NCI-H2107 treated with DMSO at 0.1 percent for 48 hours (cell line): ENCODE measurements around the gene MGMT.

Experiments
- DNase-seq: peaks from one replicate; lab custom pipeline; 2025; ENCODE audit not compliant: unreplicated experiment; lab: John Stamatoyannopoulos, UW

Gene MGMT

DNA sequence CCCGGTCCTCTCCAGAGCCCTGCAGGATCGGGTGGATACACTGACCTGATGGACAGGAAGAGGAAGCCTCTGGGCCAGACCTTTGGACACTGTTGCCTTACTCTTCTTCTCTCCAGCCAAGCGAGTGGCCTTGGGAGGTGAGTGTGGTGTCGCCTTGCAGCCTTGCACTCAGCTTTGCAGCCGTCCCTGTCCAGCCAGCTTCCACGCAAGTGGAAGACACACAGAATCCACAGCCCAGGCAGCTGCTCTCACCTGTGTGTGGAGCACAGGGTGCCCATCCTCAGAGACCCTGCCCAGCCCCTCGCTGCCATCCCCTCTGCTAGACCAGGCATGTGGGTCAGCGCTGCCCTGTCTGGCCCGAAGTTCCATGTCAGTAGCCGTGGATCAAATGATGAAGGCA lies 258.0 kb downstream of the MGMT start:
- no peak for DNase-seq

DNA sequence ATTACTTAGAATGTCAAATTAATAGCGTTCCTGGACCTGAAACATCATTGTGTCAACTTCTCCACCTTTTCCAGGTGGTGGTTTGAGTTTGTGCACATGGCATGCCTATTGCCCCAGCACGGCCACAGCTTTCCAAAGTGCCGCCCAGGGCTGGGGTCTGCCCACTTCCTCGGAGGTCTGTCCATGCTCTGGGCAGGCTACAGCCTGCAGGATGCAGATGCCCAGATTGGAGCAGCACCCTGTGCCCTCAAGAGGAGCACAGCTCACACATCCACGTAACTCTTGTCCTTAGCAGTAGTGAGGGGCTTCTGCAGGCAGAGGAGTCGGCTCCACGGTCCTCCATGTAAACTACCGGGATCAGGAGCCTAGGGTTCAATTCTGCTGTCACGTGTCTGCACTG lies 258.4 kb downstream of the MGMT start:
- DNase-seq, result no peak

DNA sequence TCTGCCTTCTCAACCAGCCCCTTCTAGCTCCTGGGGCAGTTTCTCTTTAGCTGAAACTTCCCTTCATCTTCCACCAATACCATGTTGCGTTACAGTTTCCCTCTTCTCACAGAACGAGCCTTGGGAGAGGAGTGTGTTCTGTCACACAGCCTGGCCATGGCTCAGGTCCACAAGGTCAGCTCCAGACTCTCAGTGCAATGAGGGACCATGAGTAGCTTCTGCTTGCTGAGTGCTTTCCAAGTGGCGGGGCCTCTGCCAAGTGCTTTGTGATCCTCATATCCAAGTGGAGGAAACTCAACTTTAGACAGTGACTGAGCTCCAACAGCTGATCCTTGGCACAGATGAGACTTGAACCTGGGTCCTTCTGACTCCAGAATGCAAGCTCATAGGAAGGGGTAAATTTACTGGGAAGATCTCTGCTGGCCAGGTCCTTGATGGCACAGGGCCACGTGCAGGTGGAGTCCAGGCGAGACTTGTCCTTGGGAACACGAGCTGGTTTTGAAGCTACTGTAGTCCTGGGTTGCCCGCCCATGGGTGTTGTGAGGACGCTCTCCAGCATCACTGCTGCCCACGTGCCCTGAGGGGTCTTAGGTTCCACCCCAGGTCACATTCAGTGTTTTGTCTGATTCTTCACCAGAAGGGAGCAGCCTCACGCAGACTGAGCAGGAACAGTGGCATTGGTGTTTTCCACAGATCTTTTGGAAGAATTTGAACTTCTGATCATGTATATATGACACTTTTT lies 259.0 kb downstream of the MGMT start:
- no peak for DNase-seq

DNA sequence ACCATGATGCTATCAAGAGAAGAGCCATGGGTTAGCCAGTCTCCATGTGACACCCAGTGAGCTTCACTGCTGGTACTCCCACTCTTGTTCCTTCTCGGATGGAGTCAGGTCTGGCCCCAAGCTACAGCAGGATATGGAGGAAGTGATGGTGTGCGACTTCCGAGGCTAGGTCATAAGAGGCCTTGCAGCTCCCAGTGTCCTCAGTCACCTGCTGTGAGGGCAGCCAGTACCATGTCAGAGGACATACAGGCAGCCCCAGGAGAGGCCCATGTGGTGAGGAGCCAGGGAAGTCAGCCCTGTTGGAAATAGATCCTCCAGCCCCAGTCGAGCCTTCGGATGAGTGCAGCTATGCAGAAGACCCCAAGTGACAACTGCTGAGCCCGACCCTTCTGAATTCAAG lies 260.0 kb downstream of the MGMT start:
- DNase-seq, result no peak

DNA sequence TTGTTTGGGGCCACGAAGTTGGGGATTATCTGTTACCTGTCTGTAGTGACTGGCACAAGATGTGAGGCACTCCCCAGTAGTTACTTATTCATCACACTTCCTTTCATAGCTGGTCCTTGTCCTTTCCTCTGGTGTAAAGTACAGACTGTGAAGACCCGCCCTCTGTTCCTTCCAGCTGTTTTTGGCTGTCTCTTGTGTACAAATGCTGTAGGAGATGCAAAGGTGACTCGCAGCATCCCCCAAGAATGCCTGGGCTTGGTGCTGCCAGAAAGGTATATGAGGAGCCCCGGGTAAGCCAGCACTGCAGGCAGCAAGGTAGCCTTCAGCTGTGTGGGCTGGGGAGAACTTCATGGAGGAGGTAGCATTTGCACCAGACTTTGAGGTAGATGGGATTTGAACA lies 260.5 kb downstream of the MGMT start:
- DNase-seq, result no peak

DNA sequence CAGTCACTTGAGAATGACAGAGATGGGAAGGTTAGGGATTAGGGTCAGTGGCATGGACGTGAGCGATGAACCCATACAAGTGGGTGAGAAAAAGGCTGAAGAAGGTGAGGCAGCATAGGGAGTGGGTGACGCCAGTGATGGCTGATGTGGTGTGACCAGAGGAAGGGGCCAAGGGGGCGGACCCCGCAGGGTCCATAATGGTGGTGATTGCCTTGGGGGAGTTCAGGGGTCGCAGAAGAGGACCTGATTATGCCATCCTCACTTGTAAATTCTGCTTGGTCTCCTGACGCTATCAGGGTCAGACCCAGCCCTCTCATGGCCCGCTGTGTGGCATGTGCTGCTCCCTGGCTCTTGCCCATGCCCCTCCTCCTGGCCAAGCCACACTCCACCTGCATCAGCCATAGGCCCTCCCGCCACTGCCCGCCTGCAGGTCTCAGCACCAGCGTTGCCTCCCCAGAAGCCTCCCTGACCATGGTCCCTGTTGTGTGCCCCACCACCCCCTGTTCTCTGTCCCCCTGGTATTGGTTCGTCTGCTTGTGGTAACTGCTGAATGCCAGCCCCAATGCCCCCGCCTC lies 261.3 kb downstream of the MGMT start:
- no peak for DNase-seq

DNA sequence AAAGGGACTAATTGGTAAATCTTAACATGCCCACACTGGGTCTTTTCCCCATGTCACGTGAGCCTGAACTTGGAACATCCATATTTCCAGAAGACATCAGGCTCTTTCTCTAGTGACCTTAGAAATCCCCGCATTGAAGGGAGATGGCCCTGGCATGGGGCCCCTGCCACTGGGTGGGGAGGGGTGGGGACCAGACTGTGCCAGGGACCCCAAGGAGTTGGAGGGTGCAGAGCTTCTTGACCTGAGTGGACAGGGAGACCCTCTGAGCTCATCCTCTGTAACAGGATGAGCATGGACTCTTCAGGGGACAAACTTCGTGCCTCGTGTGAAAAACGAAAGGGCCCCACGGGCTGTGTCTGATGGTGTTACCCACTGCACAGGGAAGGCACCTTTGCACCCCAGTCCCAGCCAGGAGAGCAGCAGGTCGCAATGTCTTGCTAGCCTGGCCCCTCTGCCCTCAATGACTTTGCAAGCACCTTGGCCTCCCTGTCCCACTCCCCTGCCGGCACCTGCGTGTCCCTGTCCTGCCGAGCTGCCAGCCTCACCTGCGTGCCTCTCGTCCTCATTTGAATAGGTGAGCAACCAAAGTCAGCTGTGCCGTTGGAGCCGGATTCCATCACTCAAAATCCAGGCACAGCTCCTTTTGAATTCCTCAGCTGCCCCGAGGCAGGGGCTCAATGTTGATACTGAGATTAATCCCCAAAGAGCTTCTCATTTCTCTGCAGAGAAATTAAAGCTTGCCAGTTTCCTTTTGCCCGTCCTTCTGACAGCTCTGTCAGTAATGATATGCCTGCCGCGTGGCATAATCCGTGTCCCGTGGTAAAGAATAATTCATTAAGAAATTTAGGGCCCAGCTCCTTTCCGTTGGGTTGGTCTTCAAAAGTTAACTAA lies 262.1 kb downstream of the MGMT start:
- DNase-seq, result no peak

DNA sequence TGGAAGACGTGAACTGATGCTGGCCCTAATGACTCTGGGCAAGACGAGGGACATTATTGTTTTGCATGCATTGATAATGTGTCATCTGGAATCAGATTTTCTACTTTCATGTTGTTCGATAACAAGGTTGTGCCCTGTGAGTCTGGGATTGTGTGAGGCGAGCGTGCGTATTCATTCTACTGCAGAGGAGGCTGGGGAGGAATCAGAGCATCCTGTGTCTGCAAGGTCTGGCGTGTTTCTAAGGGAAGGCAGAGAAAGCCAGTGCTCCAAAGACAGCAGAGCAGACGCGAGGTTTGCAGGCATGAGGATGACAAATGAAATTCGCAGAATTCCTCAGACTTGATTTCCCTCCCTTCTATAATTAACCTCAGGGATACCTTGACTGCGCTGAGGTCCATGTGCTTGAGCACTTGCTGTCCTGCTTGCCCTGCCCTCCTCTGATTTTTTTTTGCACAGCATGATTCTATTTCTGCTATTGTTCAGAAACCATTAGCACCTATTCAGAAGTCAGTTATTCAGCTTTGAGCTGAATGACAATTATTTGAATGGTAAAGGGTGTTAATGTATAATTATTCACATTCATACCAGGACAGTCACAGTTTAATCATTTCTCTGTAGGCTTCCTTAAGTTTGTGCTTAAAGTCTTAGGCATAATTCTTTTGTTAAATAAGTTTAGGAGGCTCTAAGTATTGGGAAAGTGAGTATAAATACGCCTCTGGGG lies 263.4 kb downstream of the MGMT start:
- DNase-seq, result no peak

DNA sequence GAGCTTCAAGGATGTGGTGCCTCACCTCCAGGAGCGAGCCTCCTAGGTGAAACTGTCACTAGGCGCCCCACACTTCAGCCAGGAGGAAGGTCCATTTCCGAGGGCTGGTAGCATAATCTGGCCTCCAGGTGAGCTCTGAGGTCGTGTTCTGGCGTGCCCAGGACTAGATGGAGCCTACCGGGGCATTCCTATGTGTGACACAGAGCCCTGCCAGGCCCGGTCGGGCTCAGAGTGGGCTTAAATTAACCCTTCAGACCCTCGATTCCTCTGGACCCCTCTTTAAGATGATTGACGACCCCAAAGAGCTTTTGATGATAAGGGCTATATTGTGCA lies 263.9 kb downstream of the MGMT start:
- no peak for DNase-seq

DNA sequence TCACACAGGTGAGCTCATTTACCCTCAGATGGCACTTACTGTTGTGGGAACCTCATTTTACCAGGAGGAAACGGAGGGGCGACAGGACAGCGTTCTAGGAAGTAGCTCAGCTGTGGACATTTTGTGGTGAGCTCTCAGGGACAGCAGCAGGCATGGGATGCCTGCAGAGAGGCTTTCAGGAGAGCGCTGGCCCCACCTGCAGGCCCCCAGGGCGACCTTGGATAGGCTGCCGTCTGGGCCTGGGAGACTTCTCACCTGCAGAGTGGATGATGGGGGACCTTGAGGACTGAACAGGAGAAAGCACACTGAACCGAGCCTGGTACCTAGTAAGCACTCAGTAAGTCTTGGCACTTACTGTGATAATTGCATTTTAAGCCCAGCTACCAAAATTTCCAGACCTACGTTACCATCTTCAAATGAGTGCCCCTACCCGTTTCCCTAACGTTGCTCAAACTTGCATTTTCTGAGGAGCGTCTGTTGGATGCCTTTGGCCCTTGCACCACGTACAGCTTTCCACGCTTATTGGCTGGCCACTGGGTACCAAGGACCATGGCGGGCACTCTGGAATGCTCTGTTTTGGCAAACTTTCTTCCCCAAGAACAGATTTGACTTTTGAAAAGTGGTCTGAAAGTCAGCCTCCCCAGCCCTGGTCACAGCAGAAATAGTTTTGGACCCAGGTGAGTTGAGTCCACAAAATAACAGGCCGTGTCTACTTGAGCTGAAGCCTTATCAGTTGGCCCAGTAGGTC lies 273.7 kb downstream of the MGMT start:
- no peak for DNase-seq

DNA sequence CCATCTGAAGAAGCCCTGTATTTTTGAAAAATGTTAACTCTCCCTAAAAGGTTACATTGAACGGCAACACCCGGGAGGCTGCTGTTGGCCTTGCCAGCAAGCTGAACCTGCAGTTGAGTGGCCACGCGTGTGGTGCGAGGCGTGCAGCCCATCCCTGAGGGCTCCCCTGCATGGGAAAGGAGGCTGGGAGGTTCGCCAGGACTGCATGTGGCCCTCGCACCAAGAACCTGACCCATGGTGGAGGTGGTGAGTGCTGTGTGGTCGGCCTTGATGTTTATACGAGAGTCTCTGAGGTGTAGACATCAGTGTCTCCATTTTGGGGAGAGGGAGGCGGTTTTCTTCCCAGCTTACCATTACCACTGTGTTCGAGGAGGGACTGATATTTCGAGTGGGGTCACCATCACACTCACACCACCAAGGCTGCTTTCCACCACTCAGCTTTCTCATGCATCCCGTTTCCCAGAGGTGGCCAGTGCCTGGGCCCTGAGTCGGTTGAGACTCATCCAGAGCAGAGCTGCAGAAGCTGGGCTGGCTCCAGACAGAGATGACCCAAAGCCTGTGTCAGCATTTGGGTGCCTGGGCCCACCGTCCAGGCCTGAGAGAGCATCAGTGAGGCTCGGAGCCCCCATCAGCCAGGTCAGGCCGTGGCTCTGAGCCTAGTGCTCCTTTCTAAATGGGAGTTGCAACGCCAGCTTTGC lies 274.4 kb downstream of the MGMT start:
- DNase-seq, result no peak

DNA sequence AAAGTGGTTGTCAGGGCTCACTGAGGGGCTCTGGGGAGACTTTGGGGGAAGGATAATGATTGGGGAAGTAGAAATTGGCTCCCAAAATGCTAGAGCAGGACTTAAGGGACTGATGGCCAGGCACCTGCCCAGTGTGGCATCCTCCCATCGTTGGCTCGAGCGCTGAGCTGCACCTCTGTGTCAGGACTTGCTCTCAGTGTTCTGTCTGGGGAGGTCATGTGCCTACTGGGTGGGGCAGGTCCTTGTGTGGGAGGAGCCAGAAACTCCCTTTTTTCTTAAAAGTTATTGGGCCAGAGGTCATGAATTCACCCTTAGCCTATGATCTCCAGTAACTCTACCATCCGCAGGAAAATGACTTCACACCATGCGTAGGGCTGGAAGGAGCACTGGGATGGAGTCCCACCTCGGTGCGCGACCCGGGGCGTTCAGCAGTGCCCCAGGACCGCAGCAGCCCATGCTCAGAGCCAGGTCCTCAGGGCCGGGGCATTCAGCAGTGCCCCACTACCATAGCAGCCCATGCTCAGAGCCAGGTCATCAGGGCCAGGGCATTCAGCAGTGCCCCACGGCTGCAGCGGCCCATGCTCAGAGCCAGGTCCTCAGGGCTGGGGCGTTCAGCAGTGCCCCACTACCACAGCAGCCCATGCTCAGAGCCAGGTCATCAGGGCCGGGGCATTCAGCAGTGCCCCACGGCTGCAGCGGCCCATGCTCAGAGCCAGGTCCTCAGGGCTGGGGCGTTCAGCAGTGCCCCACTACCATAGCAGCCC lies 275.1 kb downstream of the MGMT start:
- no peak for DNase-seq

DNA sequence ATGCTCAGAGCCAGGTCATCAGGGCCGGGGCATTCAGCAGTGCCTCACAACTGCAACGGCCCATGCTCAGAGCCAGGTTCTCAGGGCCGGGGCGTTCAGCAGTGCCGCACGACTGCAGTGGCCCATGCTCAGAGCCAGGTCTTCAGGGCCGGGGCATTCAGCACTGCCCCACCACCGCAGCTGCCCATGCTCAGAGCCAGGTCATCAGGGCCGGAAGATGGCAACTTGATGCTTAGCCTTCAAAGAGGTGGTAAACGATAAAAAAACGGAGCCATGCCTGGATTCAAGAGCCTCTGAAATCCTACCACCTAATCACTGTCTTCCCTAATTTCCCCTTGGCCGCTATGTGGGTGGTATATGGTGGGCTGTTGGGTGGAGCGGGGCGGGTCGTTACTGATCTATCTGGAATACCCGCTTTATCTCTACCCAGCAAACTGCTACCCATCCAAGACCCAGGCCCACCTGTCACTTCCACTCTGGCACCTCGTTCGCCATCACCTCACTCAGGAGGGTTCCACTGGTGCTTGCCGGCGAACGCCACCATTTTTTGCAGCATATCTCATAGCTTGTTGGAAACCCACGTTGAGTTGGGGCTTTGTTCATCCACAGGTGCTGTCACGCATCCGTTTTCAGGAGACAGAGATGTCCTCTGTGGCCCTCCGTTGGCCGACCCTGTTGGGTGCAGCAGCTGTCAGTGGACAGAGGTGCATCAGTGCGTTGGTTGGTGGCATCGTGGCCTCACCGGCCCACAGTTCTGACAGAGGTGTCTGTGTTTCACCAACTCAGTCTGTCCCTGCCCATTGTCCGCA lies 275.9 kb downstream of the MGMT start:
- DNase-seq, result no peak

DNA sequence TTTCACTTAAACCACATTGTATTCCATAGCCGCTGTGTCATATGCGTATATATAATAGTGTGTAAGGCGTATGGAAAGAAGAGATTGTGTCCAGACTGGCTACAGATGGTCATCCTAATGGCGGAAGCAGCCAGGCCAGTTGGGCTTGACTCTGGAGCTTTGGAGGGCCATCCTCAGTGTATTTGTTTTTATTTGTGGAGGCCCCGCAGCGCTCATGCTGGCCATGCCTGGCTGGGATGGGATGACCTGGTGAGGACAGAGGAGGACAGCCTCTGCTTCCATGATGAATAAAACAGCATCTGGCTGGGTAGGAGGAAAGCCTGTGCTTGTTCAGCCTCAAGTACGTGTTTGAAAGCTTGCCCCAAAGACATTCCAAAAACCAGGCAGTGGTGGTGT lies 276.7 kb downstream of the MGMT start:
- DNase-seq, result no peak

DNA sequence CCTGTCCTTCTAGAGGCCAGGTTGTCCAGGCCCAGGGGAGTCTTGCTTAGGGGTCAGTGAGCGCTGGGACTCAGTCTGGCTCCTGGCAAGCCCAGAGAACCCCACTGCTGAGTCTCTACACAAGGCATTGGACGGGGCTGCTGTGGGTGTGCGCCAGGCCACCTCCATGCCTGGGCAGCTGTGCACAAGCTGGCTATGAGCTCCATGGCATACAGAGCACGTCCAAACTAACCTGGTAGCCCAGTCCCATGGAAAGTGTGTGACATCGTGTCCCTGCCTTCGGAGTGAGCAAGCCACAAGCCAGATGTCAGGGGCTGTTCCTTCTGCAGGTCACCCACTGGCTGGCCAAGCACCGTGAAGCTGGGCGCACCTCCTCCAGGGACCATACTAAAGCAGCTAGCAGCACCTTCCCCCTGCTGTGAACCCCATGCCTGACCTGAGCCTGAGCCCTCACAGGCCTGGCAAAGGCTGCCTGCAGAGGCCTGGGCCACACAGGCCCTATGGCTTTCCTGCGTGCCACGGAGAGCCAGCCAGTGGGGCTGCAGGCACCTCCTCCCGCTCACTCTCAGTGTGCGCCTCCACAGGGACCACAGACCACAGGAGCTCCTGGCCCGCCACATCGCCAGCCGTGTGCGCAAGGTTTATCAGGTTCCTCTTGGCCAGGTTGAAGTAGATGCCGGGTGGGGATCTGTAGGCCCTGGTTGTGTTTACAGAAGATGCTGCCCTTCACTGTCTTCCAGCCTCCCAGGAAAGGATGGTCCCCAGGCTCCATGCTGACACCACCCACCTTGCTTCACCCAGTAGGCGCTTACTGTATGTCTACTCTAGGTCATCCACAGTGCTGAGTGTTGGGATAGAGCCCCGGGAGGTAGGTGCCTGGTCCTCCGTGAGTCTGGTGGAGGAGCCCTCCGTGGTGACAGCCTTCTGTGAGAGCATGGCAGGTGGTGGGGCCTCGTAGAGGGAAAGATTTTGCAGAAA lies 277.4 kb downstream of the MGMT start:
- DNase-seq, result no peak

DNA sequence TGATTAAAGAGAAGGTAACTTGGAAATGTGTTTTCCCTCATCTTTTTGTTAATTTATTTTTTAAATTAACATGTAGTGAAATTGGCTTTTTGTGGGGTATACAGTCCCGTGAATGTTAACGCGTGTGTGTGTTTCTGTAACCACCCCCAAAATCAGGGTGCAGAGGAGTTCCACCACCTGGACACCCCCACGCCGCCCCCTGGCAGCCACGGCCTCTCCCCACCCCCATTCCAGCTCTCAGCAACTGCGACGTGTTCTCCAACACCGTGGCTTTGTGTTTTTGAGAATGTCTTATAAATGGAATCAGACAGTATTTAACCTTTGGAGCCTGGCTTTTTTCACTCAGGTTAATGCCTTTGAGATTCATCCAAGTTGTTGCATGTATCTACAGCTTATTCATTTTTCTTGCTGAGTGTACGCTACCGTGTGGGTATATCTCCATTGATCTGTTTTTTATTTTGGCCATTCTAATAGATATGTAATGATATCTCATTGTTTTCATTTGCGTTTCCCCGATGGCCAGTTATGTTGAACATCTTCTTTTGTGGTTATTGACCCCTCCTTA lies 278.2 kb downstream of the MGMT start:
- no peak for DNase-seq
